ENCODE results near the gene DDX53.

DDX53 gene

DNA sequence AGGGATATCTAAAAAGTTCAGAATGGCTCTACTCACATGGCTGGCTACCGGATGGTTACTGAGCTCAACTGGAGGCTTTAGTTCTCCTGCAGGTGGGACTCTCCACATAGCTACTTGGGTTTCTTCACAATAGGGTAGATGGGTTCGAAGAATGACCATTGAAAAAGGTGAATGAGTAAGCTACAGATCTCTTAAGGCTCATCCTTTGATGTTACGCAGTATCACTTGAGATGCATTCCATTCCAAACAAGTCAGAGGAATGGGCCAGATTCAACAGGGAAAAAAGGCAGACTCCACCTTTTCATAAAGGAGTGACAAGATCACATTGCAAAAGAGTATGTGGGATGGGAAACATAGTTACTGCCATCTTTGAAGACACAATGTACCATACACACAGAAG is 52.6 kb downstream of the DDX53 start:
- DNase-seq (ENCODE audit: low spot score), result no peak
